Heart left ventricle (tissue), 16 donors: ENCODE measurements around the gene MRPL37. TPM values are rescaled to one million over a fixed set of nuclear protein-coding genes. Genes with fewer than 3 reads are reported as not detected.

Experiments
- ATAC-seq, 4 donors: fragments of 200-7000 bp; cut with Tn5 transposase; one replicate each; pipeline ENCODE4 v1.9.1; 2020 to 2022; ENCODE audit warnings: moderate library complexity in 4 of 4, mild to moderate bottlenecking in 3 of 4, moderate number of reproducible peaks in 1 of 4
- DNase-seq, 5 donors: peaks; one replicate each; pipeline ENCODE4 v3.0.0-alpha.2; 2020
- H3K27ac ChIP-seq, 12 donors: fragments of 200-600 bp; sonication (generic) in 4 of 12; one replicate each; pipeline versions ENCODE4 v1.5.0 to v1.8.0; 2016 to 2022; ENCODE audit warnings: mild to moderate bottlenecking in 2 of 12
- H3K27me3 ChIP-seq, 9 donors: fragments of 200-600 bp; sonication (generic) in 2 of 9; one replicate each; pipeline versions ENCODE4 v1.5.1 to v1.8.0; 2016 to 2022; ENCODE audit warnings: mild to moderate bottlenecking in 3 of 9
- H3K36me3 ChIP-seq, 9 donors: fragments of 200-600 bp; sonication (generic) in 2 of 9; one replicate each; pipeline versions ENCODE4 v1.5.0 to v1.8.0; 2018 to 2022; ENCODE audit warnings: mild to moderate bottlenecking in 2 of 9
- H3K4me1 ChIP-seq, 12 donors: fragments of 200-600 bp; sonication (generic) in 4 of 12; one replicate each; pipeline versions ENCODE4 v1.5.0 to v1.8.0; 2016 to 2022; ENCODE audit warnings: mild to moderate bottlenecking in 3 of 12
- H3K4me3 ChIP-seq, 12 donors: fragments of 200-600 bp; sonication (generic) in 4 of 12; one replicate each; pipeline versions ENCODE4 v1.5.0 to v1.8.0; 2017 to 2022; ENCODE audit warnings: mild to moderate bottlenecking in 9 of 12, moderate library complexity in 4 of 12
- H3K9me3 ChIP-seq, 12 donors: fragments of 200-600 bp; sonication (generic) in 4 of 12; one replicate each; pipeline versions ENCODE4 v1.5.0 to v1.8.0; 2016 to 2022; ENCODE audit warnings: mild to moderate bottlenecking in 1 of 12
- POLR2A ChIP-seq, 2 donors: fragments of 450-650 bp; IDR thresholded peaks; one replicate each; pipeline ENCODE4 v1.6.1; 2017; ENCODE audit warnings: antibody characterized with exemption in 2 of 2, mild to moderate bottlenecking in 2 of 2, moderate library complexity in 2 of 2
- WGBS, 4 donors: extraction: QIAGEN DNeasy Blood & Tissue Kit in 2 of 4; methylation state at CpG; one replicate each; pipeline versions ENCODE4 v1.1.5 to v1.1.7; 2013 to 2018; 5-methylcytosine and 5-hydroxymethylcytosine counted together
- intact Hi-C, 10 donors: fragments of 100-400 bp; cut with DNase I; formaldehyde crosslinking; loops; one replicate each; pipeline versions ENCODE4 v1.11.1 to v1.14.2; 2022
- polyA plus RNA-seq, 2 donors: library from polyadenylated mRNA; stranded (reverse); fragments of 200-250 nt; gene quantifications; one replicate each; pipeline ENCODE4 v1.2.3, GENCODE V29; 2013
- total RNA-seq, 9 donors: library from RNA; depleted of rRNA in 2 of 9; stranded (reverse); fragments of >200 nt in 2 of 9; fragmentation: NEBNext Ultra II Directional in 3 of 9; extraction: Animal tissue kit (Norgen Biotek cat#: 25700) in 3 of 9; gene quantifications; one replicate each; pipeline versions ENCODE4 v1.1.0 to v1.2.4, GENCODE V29; 2016 to 2023
- TF ChIP-seq, protein P1 (sequence below), 12 donors: fragments of 200-600 bp; sonication (generic) in 4 of 12; IDR thresholded peaks; one replicate each; pipeline versions ENCODE4 v1.5.0 to v1.8.0; 2018 to 2022; ENCODE audit warnings: antibody characterized with exemption in 12 of 12, mild to moderate bottlenecking in 5 of 12
- donor health status: ischemic (EF 13 %, LVEDD 7.1; RV severe dilation, severe dysfunction).
- donor health status: healthy with polysubstance abuse.
- donor health status: DM: no; HTN: yes; CAD: no.
- donor health status: DM: no; HTN: no; CAD: no.
- donor health status: ischemic (EF 25% LVEDD 6.9; RV normal size, moderate dysfunction).
- donor health status: ischemic (EF 25% LVEDD 5.7; RV mildly dilated, moderate dysfunction).
- donor health status: healthy.
- donor health status: DM: yes; HTN: yes; CAD: no.
- donor health status: ischemic (EF 35%, LVEDD 5.7; RV mildly dilated, moderate dysfunction).
- donor health status: nonischemic (EF 11% LVEDD 7.7; RV severe dilation, severe dysfunction).
- donor health status: DM: yes; HTN: yes; CAD: no.
- donor health status: PGD.
- donor health status: ischemic (EF 29% LVEDD 5.4; RV normal size, mild dysfunction).
- donor health status: nonischemic (EF 23%, LVEDD 6.1; RV moderate dilation, normal function).

MRPL37 gene
- total and polyA plus RNA-seq, 11 donors = 46.7 to 122 (median 84.6) TPM

DNA sequence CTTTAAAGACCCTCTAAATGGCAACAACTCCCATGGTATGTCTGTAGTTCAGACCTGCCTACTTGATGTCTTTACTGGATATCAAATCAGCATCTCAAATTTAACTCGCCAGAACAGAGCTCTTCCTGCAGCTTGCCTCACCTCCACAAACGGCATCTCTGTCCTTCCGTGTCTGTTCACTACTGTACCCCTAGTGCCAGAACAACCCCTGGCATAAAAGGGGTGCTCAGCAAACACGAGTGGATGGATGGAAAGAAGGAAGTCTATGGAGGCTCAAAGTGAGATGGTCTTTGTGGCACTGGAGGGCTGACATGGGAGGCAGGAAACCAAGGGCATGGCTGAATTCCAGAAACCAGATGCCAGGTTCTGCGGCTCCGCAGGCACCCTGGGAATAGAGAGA lies 22.7 kb downstream of the MRPL37 start:
- Histone ChIP-seq H3K4me1 (peaks cover 0 to 46% (median 23%) of the 10 kb centered on the region in 12 donors), H3K9me3 (no peaks in the 10 kb centered on the region), H3K4me3 (no peak overlapping the region), H3K36me3 (peaks cover 0 to 29% (median 20%) of the 10 kb centered on the region in 9 donors), H3K27me3 (no peaks in the 10 kb centered on the region), H3K27ac (no peak overlapping the region)
- WGBS, 4 donors = 69 to 76% (median 72%) methylated on average over 6 of the region's 6 CpGs
- DNase-seq (no peak), ATAC-seq (no peak)
- TF ChIP-seq, protein P1, sequence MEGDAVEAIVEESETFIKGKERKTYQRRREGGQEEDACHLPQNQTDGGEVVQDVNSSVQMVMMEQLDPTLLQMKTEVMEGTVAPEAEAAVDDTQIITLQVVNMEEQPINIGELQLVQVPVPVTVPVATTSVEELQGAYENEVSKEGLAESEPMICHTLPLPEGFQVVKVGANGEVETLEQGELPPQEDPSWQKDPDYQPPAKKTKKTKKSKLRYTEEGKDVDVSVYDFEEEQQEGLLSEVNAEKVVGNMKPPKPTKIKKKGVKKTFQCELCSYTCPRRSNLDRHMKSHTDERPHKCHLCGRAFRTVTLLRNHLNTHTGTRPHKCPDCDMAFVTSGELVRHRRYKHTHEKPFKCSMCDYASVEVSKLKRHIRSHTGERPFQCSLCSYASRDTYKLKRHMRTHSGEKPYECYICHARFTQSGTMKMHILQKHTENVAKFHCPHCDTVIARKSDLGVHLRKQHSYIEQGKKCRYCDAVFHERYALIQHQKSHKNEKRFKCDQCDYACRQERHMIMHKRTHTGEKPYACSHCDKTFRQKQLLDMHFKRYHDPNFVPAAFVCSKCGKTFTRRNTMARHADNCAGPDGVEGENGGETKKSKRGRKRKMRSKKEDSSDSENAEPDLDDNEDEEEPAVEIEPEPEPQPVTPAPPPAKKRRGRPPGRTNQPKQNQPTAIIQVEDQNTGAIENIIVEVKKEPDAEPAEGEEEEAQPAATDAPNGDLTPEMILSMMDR (IDR thresholded peaks at IDR 0.05) = no peak
- TF ChIP-seq POLR2A (IDR thresholded peaks at IDR 0.05) = no peak
- intact Hi-C loops = loop anchor here in 1 of 10 donors (10.0 kb wide), 1 partner anchor 182 kb away; the partner anchor contains the start of gene SSBP3

DNA sequence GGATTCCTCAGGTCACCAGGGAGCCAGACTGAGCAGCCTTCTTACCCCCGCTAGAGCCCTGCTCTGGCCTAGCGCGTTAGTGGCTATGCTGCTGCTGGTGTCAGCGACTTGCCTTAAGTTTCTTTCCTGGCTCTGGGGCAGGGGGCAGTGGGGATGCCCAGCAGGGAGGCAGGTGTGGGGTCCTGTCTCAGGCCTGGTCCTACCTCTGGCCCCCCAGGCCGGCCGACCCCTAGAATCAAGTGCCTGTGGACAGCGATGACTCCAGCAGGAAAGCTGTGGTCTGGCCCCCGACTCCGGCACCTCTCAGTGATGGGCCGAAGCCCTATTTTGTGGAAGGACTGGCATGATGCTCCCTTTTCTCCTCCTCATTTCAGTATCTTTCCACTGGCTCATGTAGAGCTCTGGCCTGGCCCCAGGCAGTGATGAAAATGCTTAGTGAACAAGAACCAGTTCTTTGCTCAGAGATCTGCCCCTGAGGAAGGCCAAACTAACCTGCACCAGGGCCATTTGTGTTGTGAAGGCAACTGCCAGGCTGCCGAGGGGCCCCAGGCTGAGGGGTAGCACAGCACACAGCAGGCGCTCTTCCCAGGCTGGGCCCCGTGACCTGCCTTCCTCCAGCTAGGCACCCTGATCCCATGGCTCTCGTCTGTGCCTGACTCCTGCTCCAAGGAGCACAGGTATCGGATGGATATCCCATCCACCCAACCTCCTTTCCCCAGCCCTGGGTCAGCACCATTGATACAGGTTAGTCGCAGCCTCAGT lies 23.7 kb downstream of the MRPL37 start:
- DNase-seq (no peak), ATAC-seq (no peak)
- Histone ChIP-seq H3K9me3 (no peaks in the 10 kb centered on the region), H3K4me3 (no peak overlapping the region), H3K36me3 (peaks cover 0 to 26% (median 14%) of the 10 kb centered on the region in 9 donors), H3K4me1 (peaks cover 0 to 44% (median 22%) of the 10 kb centered on the region in 12 donors), H3K27me3 (no peaks in the 10 kb centered on the region), H3K27ac (no peak overlapping the region)
- WGBS, 4 donors = 94 to 95% (median 95%) methylated on average over 16 of the region's 16 CpGs
- TF ChIP-seq, protein P1 (IDR thresholded peaks at IDR 0.05) = no peak
- TF ChIP-seq POLR2A (IDR thresholded peaks at IDR 0.05) = no peak
- intact Hi-C loops = loop anchor here in 1 of 10 donors (10.0 kb wide), 1 partner anchor 181 kb away; the partner anchor contains the start of gene SSBP3

DNA sequence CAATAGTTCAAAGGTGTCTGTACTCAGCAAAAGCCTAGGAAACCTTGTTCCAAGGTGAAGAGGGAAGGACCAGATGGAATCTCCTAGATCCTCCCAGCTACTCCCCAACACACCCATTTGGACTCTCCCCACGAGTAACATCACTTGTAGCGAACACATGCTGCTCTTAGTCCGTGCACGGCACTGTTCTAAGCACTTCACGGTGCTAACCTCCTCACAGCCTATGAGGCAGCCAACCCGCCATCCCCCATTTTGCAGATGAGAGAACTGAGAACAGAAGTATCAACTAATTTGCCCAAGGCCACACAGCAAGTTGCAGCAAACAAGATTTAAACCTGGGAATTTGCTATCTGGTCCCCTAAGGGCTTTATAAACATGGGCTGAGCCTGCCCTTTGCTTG lies 24.3 kb downstream of the MRPL37 start:
- Histone ChIP-seq H3K27me3 (no peaks in the 10 kb centered on the region), H3K4me3 (no peak overlapping the region), H3K27ac (no peak overlapping the region), H3K9me3 (no peaks in the 10 kb centered on the region), H3K4me1 (peaks cover 0 to 41% (median 18%) of the 10 kb centered on the region in 12 donors), H3K36me3 (peaks cover 0 to 21% (median 10%) of the 10 kb centered on the region in 9 donors)
- ATAC-seq = no peak
- no peak for TF ChIP-seq POLR2A (IDR thresholded peaks at IDR 0.05)
- TF ChIP-seq, protein P1 (IDR thresholded peaks at IDR 0.05) = no peak
- no peak for DNase-seq
- intact Hi-C loops = loop anchor here in 1 of 10 donors (10.0 kb wide), 1 partner anchor 181 kb away; the partner anchor contains the start of gene SSBP3
- 81 to 94% (median 86%) methylated on average over 6 of the region's 6 CpGs for WGBS, 4 donors

DNA sequence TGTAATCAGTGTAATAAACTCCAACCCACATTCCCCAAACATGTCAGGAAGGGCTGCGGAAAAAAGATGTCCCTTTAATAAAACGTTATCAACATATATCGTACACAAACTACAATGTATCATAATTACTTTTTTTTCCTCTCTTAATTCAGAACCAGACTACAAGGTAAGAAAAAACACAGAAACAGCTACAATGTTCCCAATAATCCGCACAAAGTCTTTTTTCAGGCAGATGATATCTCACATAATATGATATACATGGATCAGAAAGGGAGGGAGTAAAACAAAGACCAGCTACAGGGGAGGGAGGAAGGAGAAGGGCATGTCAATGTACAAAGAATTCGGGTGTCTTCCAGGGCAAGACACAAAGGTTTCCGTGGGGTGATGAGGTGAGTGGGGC lies 25.4 kb downstream of the MRPL37 start:
- ATAC-seq = no peak
- no peaks in the 10 kb centered on the region for H3K27me3 ChIP-seq
- peaks cover 0 to 21% (median 10%) of the 10 kb centered on the region in 9 donors for H3K36me3 ChIP-seq
- TF ChIP-seq, protein P1 (IDR thresholded peaks at IDR 0.05) = no peak
- no peak for DNase-seq
- H3K9me3 ChIP-seq = no peaks in the 10 kb centered on the region
- H3K27ac ChIP-seq = no peak overlapping the region
- 86 to 91% (median 88%) methylated on average over 6 of the region's 6 CpGs for WGBS, 4 donors
- H3K4me1 ChIP-seq = peaks cover 0 to 35% (median 8%) of the 10 kb centered on the region in 12 donors
- intact Hi-C loops = loop anchor here in 1 of 10 donors (10.0 kb wide), 1 partner anchor 179 kb away; the partner anchor contains the start of gene SSBP3
- H3K4me3 ChIP-seq = no peak overlapping the region
